HepG2 (cell line): ENCODE data around the gene CENPL. TPM values are rescaled to one million over a fixed set of nuclear protein-coding genes. Genes with fewer than 3 reads are reported as not detected.
A peak's percentile ranks its signal among the peaks of the same experiment; 100 is the strongest.

Source experiments
- ATAC-seq: fragments of 200-7000 bp; cut with Tn5 transposase; 3 replicates; pipeline ENCODE4 v1.9.1; 2020; ENCODE audit warnings: mild to moderate bottlenecking, moderate library complexity
- BruUV-seq: library from RNA; stranded (reverse); fragments of 400-500 nt; replicated peaks from 2 replicates; lab custom pipeline; 2021; lab: Mats Ljungman, UMichigan
- CTCF ChIA-PET: fragments of 300-600 bp; formaldehyde crosslinking; extraction: SDS; loops from one replicate; lab custom pipeline; 2021; ENCODE audit warnings: low total read pairs, inconsistent platforms, low intra/inter-chr PET ratio; lab: Yijun Ruan, JAX
- POLR2A ChIA-PET: fragments of 350-600 bp; sonication (Branson Sonifier 250); formaldehyde crosslinking; loops from one replicate; lab custom pipeline; 2020; ENCODE audit warnings: antibody characterized with exemption, inconsistent platforms; lab: Yijun Ruan, JAX
- DNase-seq: peaks from one replicate; pipeline ENCODE4 v3.0.0-alpha.2; 2015; ENCODE audit warnings: low spot score
- FAIRE-seq: peaks from 3 replicates; lab custom pipeline; 2011; peaks lifted over from hg19 to GRCh38; lab: Jason Lieb, UNC
- H2AFZ ChIP-seq: one replicate; pipeline ENCODE4 v1.6.1; 2011; ENCODE audit warnings: low read length, inconsistent platforms
- H3K27ac ChIP-seq: fragments of 300-600 bp; 3 replicates; pipeline ENCODE4 v1.8.0; 2011; ENCODE audit warnings: mixed run types, mild to moderate bottlenecking, mixed read lengths, low read length, inconsistent platforms; ENCODE audit not compliant: insufficient read depth; ENCODE audit errors: extremely low read length
- H3K27me3 ChIP-seq, 2 experiments: fragments of 200-600 bp in 1 of 2; 2 replicates in 1 of 2; 3 replicates in 1 of 2; pipeline versions ENCODE4 v1.6.0 to v1.8.0; 2011; ENCODE audit warnings: low read length in 2 of 2, mild to moderate bottlenecking in 2 of 2, moderate library complexity in 2 of 2, inconsistent platforms in 1 of 2; ENCODE audit not compliant: insufficient read depth in 2 of 2, control insufficient read depth in 1 of 2
- H3K36me3 ChIP-seq, 2 experiments: fragments of 200-600 bp in 1 of 2; replicated peaks in 1 of 2; 2 replicates in 1 of 2; 3 replicates in 1 of 2; pipeline versions ENCODE4 v1.5.1 to v1.8.0; 2011; ENCODE audit warnings: low read length in 2 of 2, inconsistent platforms in 1 of 2; ENCODE audit not compliant: insufficient read depth in 2 of 2, control insufficient read depth in 1 of 2
- H3K4me1 ChIP-seq: 2 replicates; pipeline ENCODE4 v1.5.1; 2012; ENCODE audit warnings: low read length, inconsistent platforms; ENCODE audit not compliant: insufficient read depth
- H3K4me2 ChIP-seq: 2 replicates; pipeline ENCODE4 v1.6.0; 2011; ENCODE audit warnings: low read depth, low read length, inconsistent platforms
- H3K4me3 ChIP-seq, 3 experiments: fragments of 200-600 bp in 1 of 3; sonication (generic), shearing (Covaris generic) in 1 of 3; replicated peaks in 1 of 3; 2 replicates each; pipeline ENCODE4 v1.5.1; 2011 to 2016; ENCODE audit warnings: low read length in 3 of 3, inconsistent platforms in 2 of 3, low read depth in 2 of 3, mild to moderate bottlenecking in 2 of 3, control low read depth in 1 of 3, mixed read lengths in 1 of 3; ENCODE audit not compliant: insufficient read depth in 1 of 3
- H3K79me2 ChIP-seq: one replicate; pipeline ENCODE4 v1.6.1; 2011; ENCODE audit warnings: low read length, inconsistent platforms; ENCODE audit not compliant: insufficient read depth
- H3K9ac ChIP-seq: 2 replicates; pipeline ENCODE4 v1.6.0; 2011; ENCODE audit warnings: mild to moderate bottlenecking, low read depth, low read length, inconsistent platforms; ENCODE audit not compliant: insufficient read depth
- H3K9me3 ChIP-seq: 2 replicates; pipeline ENCODE4 v1.5.1; 2012; ENCODE audit warnings: mild to moderate bottlenecking, low read length
- H4K20me1 ChIP-seq: 2 replicates; pipeline ENCODE4 v1.6.0; 2011; ENCODE audit warnings: inconsistent platforms, mild to moderate bottlenecking, low read length, moderate library complexity; ENCODE audit not compliant: insufficient read depth
- CBX2 ChIP-seq, 2 experiments: fragments of 200-600 bp in 1 of 2; sonication (generic); formaldehyde crosslinking in 1 of 2; IDR thresholded peaks; 2 replicates each; pipeline versions ENCODE4 v1.7.0 to v1.8.1; 2018 to 2022; ENCODE audit warnings: low read depth in 2 of 2, low read length in 1 of 2, mild to moderate bottlenecking in 1 of 2, missing genetic modification reagents in 1 of 2
- FOXK2 ChIP-seq: fragments of 450-650 bp; IDR thresholded peaks from 2 replicates; pipeline ENCODE4 v1.6.1; 2016
- FOXP1 ChIP-seq, 2 experiments: fragments of 450-650 bp in 1 of 2; IDR thresholded peaks; 2 replicates each; pipeline ENCODE4 v1.6.1; 2017 to 2018; ENCODE audit warnings: antibody characterized with exemption in 1 of 2
- HOXA3 ChIP-seq: sonication (generic); formaldehyde crosslinking; IDR thresholded peaks from 2 replicates; pipeline ENCODE4 v1.5.0; 2020; ENCODE audit warnings: missing genetic modification reagents
- HOXA5 ChIP-seq: sonication (generic); formaldehyde crosslinking; IDR thresholded peaks from 2 replicates; pipeline ENCODE4 v1.4.0; 2020; ENCODE audit warnings: missing genetic modification reagents
- NR2F1 ChIP-seq, 2 experiments: fragments of 450-650 bp in 1 of 2; formaldehyde crosslinking in 1 of 2; IDR thresholded peaks; 2 replicates each; pipeline versions ENCODE4 v1.5.0 to v1.6.1; 2016 to 2020; ENCODE audit warnings: mild to moderate bottlenecking in 1 of 2, missing compliant biosample characterization in 1 of 2, missing genetic modification reagents in 1 of 2, moderate library complexity in 1 of 2
- RBAK ChIP-seq: sonication (generic); formaldehyde crosslinking; IDR thresholded peaks from 2 replicates; pipeline ENCODE4 v1.5.1; 2020; ENCODE audit warnings: mild to moderate bottlenecking, missing genetic modification reagents
- RFX1 ChIP-seq: fragments of 450-650 bp; IDR thresholded peaks from 2 replicates; pipeline ENCODE4 v1.6.1; 2017
- THYN1 ChIP-seq: sonication (generic); formaldehyde crosslinking; IDR thresholded peaks from 2 replicates; pipeline ENCODE4 v1.8.1; 2023; ENCODE audit warnings: low read depth, mild to moderate bottlenecking, moderate library complexity, missing genetic modification reagents, borderline replicate concordance
- ZNF121 ChIP-seq: sonication (generic); formaldehyde crosslinking; IDR thresholded peaks from 2 replicates; pipeline ENCODE4 v1.5.0; 2020; ENCODE audit warnings: mild to moderate bottlenecking, missing genetic modification reagents
- ZNF34 ChIP-seq: sonication (generic); formaldehyde crosslinking; IDR thresholded peaks from 2 replicates; pipeline ENCODE4 v1.4.0; 2020; ENCODE audit warnings: mild to moderate bottlenecking, missing genetic modification reagents, borderline replicate concordance
- ZNF619 ChIP-seq: sonication (generic); formaldehyde crosslinking; IDR thresholded peaks from 2 replicates; pipeline ENCODE4 v1.4.0; 2020; ENCODE audit warnings: mild to moderate bottlenecking, missing genetic modification reagents
- ZNF777 ChIP-seq: sonication (generic); formaldehyde crosslinking; IDR thresholded peaks from 2 replicates; pipeline ENCODE4 v1.4.0; 2020; ENCODE audit warnings: missing genetic modification reagents
- WGBS: methylation state at CpG from one replicate; pipeline ENCODE4 v1.1.6; 2017; ENCODE audit warnings: low lambda C conversion rate; 5-methylcytosine and 5-hydroxymethylcytosine counted together
- in situ Hi-C: cut with HindIII; loops from 2 replicates; pipeline ENCODE4 v1.10.0; 2017; ENCODE audit warnings: low pct_unique_long_range_greater_than_20kb; ENCODE audit not compliant: extremely low pct_ligation_motif_present
- intact Hi-C: fragments of 100-400 bp; cut with micrococcal nuclease; formaldehyde crosslinking; loops from one replicate; pipeline ENCODE4 v1.10.0; 2022; ENCODE audit not compliant: unreplicated experiment
- polyA plus RNA-seq, 8 experiments: library from polyadenylated mRNA; depleted of rRNA in 3 of 8; stranded (reverse) in 7 of 8; unstranded in 1 of 8; fragments of >200 nt; fragmentation: Illumina TruSeq in 4 of 8; extraction: Trizol in 4 of 8; gene quantifications; 2 replicates each; pipeline versions ENCODE4 v1.2.1 to v1.2.3, GENCODE V29; 2011 to 2016; ENCODE audit warnings: low read depth in 4 of 8, missing spikeins in 1 of 8, mixed read lengths in 1 of 8; ENCODE audit not compliant: insufficient read depth in 1 of 8
- total RNA-seq, 5 experiments: library from RNA; depleted of rRNA; stranded (reverse); fragments of >200 nt; fragmentation: Illumina TruSeq; extraction: Trizol; gene quantifications; 2 replicates each; pipeline ENCODE4 v1.2.3, GENCODE V29; 2016; ENCODE audit warnings: low read depth in 1 of 5
- TF ChIP-seq, protein P1 (sequence below): sonication (generic); formaldehyde crosslinking; IDR thresholded peaks from 2 replicates; pipeline ENCODE4 v1.5.0; 2020; ENCODE audit warnings: mild to moderate bottlenecking, missing genetic modification reagents
- TF ChIP-seq, protein P2 (sequence below): sonication (generic); formaldehyde crosslinking; IDR thresholded peaks from 2 replicates; pipeline ENCODE4 v1.5.0; 2020; ENCODE audit warnings: mild to moderate bottlenecking, missing genetic modification reagents

Gene CENPL
- total and polyA plus RNA-seq, 2 of the 13 experiments (the other 11 are each of a cell fraction or from before 2014, with no cell fraction given): 4.4 to 14.2 TPM

DNA sequence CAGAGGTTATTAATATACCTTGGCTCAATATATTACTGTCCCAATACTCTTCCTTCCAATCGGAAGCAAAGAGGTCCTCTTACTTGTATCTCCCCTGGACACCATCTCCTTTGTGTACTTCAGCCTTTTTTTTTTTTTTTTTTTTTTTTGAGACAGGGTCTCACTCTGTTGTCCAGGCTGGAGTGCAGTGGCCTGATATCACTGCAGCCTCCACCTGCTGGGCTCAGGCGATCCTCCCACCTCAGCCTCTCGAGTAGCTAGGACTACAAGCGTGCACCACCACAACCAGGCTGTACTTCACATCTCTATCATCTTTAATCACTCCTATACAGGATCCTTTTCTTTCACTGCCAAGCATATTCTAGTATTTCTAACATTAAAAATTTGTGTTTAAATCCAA, 3.0 kb downstream of the CENPL start:
- ATAC-seq (no peak), FAIRE-seq (no peak), DNase-seq (no peak)
- H3K27me3 ChIP-seq: no peaks in the 10 kb centered on the region; a peak in 1 of 5 replicates
- TF ChIP-seq HOXA5 (no peak), HOXA3 (CRISPR knock-in tag) (no peak), THYN1 (CRISPR knock-in tag) (no peak), ZNF777 (CRISPR knock-in tag) (no peak), FOXP1 (IDR thresholded peaks at IDR 0.05) (no peak), FOXP1 (CRISPR knock-in tag; IDR thresholded peaks at IDR 0.05) (no peak), CBX2 (IDR thresholded peaks at IDR 0.05; ENCODE audit: low read depth, low read length) (no peak), CBX2 (CRISPR knock-in tag; IDR thresholded peaks at IDR 0.05; ENCODE audit: low read depth) (no peak), FOXK2 (no peak), RFX1 (no peak), ZNF34 (CRISPR knock-in tag) (no peak), ZNF619 (CRISPR knock-in tag) (no peak), ZNF121 (0 out of 2 replicates have a peak, but pooled peaks have one; percentile 24), RBAK (CRISPR knock-in tag) (no peak), NR2F1 (CRISPR knock-in tag; IDR thresholded peaks at IDR 0.05) (no peak)
- TF ChIP-seq, protein P1, sequence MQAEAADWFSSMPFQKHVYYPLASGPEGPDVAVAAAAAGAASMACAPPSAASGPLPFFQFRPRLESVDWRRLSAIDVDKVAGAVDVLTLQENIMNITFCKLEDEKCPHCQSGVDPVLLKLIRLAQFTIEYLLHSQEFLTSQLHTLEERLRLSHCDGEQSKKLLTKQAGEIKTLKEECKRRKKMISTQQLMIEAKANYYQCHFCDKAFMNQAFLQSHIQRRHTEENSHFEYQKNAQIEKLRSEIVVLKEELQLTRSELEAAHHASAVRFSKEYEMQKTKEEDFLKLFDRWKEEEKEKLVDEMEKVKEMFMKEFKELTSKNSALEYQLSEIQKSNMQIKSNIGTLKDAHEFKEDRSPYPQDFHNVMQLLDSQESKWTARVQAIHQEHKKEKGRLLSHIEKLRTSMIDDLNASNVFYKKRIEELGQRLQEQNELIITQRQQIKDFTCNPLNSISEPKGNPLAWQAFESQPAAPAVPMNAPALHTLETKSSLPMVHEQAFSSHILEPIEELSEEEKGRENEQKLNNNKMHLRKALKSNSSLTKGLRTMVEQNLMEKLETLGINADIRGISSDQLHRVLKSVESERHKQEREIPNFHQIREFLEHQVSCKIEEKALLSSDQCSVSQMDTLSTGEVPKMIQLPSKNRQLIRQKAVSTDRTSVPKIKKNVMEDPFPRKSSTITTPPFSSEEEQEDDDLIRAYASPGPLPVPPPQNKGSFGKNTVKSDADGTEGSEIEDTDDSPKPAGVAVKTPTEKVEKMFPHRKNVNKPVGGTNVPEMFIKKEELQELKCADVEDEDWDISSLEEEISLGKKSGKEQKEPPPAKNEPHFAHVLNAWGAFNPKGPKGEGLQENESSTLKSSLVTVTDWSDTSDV (CRISPR knock-in tag): no peak
- TF ChIP-seq, protein P2, sequence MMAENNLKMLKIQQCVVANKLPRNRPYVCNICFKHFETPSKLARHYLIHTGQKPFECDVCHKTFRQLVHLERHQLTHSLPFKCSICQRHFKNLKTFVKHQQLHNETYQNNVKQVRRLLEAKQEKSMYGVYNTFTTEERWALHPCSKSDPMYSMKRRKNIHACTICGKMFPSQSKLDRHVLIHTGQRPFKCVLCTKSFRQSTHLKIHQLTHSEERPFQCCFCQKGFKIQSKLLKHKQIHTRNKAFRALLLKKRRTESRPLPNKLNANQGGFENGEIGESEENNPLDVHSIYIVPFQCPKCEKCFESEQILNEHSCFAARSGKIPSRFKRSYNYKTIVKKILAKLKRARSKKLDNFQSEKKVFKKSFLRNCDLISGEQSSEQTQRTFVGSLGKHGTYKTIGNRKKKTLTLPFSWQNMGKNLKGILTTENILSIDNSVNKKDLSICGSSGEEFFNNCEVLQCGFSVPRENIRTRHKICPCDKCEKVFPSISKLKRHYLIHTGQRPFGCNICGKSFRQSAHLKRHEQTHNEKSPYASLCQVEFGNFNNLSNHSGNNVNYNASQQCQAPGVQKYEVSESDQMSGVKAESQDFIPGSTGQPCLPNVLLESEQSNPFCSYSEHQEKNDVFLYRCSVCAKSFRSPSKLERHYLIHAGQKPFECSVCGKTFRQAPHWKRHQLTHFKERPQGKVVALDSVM (CRISPR knock-in tag): peak; percentile 56
- TF ChIP-seq, all 625 proteins: peak for 2
- Histone ChIP-seq H3K36me3 (no peaks in the 10 kb centered on the region; a peak in 1 of 5 replicates), H2AFZ (no peak overlapping the region), H3K27ac (no peak overlapping the region), H3K4me1 (peaks cover 35% of the 10 kb centered on the region), H3K79me2 (peaks cover 47% of the 10 kb centered on the region), H3K4me2 (no peak overlapping the region), H4K20me1 (no peaks in the 10 kb centered on the region), H3K9ac (no peak overlapping the region), H3K4me3 (no peak overlapping the region), H3K9me3 (no peaks in the 10 kb centered on the region)
- BruUV-seq: no TSS peak
- ChIA-PET POLR2A (no interaction called here), CTCF (no interaction called here)
- 98% methylated on average over 4 of the region's 4 CpGs for WGBS
- in situ Hi-C loops (loop anchor here (5.0 to 10.0 kb wide), 2 partner anchors 107 to 399 kb away; partner anchors contain the start of gene KLHL20), intact Hi-C loops (loop anchor here (10.0 kb wide), 1 partner anchor 1077 kb away; no protein-coding TSS in a partner anchor)
